T-helper 17 cell (primary cell): Measurements from ENCODE around the gene LRP10. TPM values are rescaled to one million over a fixed set of nuclear protein-coding genes. Genes with fewer than 3 reads are reported as not detected.

Source experiments
- ATAC-seq: fragments of 150-1000 bp; cut with Tn5 transposase; 2 replicates; pipeline ENCODE4 v1.10.0; 2021; ENCODE audit warnings: mild to moderate bottlenecking, moderate library complexity
- DNase-seq, 3 donors: peaks; one replicate each; pipeline versions ENCODE4 v3.0.0 to v3.0.0-alpha.2; 2020 to 2021
- H3K9me3 ChIP-seq: one replicate; pipeline ENCODE4 v1.7.0; 2013; ENCODE audit warnings: low read length, mild to moderate bottlenecking; ENCODE audit not compliant: control insufficient read depth, poor library complexity, severe bottlenecking
- H3K27ac Mint-ChIP-seq: one replicate; pipeline ENCODE4 v1.8.0; 2022; ENCODE audit warnings: mild to moderate bottlenecking, moderate library complexity, mixed read lengths
- H3K27me3 Mint-ChIP-seq: one replicate; pipeline ENCODE4 v1.8.0; 2022; ENCODE audit warnings: mixed read lengths
- H3K36me3 Mint-ChIP-seq: one replicate; pipeline ENCODE4 v1.8.0; 2022; ENCODE audit warnings: low read depth, mixed read lengths
- H3K4me1 Mint-ChIP-seq: one replicate; pipeline ENCODE4 v1.8.0; 2022; ENCODE audit warnings: mild to moderate bottlenecking, mixed read lengths
- H3K4me3 Mint-ChIP-seq: one replicate; pipeline ENCODE4 v1.8.0; 2022; ENCODE audit warnings: mild to moderate bottlenecking, moderate library complexity, mixed read lengths
- total RNA-seq, 4 donors: library from RNA in 2 of 4; stranded (reverse) in 2 of 4; gene quantifications; one replicate each; pipeline ENCODE4 v1.2.3 and lab custom pipeline; 2022 to 2026

LRP10 gene
- total RNA-seq, 2 donors from 2014 or later: 76.9 to 84.5 TPM

- ATAC-seq: no peak
- Mint-ChIP-seq H3K27ac (peak overlapping the region; percentile 100), H3K27me3 (no peaks in the 10 kb centered on the region), H3K4me3 (no peak overlapping the region), H3K36me3 (no peaks in the 10 kb centered on the region), H3K4me1 (peaks cover 27% of the 10 kb centered on the region)
- DNase-seq: no peak
- H3K9me3 ChIP-seq: no peaks in the 10 kb centered on the region
Observed at GRCh38 chr14:22915886-22916521, 44.5 kb downstream of the LRP10 start.

GRCh38 chr14:22918804-22919600 lies 47.5 kb downstream of the LRP10 start, which contains the start of gene RBM23:
Gene RBM23 (minus strand): TSS chr14:22919149.
- H3K4me1 Mint-ChIP-seq: peaks cover 29% of the 10 kb centered on the region
- H3K9me3 ChIP-seq: no peaks in the 10 kb centered on the region
- H3K27ac Mint-ChIP-seq: peak within 1 kb of the TSS; percentile 100
- H3K36me3 Mint-ChIP-seq: peaks cover 8% of the 10 kb centered on the region
- no peaks in the 10 kb centered on the region for H3K27me3 Mint-ChIP-seq
- peak within 1 kb of the TSS; percentile 94 for H3K4me3 Mint-ChIP-seq
- ATAC-seq: peak; percentile 90
- DNase-seq: peak; percentile 98 to 99 (median 98)

DNA sequence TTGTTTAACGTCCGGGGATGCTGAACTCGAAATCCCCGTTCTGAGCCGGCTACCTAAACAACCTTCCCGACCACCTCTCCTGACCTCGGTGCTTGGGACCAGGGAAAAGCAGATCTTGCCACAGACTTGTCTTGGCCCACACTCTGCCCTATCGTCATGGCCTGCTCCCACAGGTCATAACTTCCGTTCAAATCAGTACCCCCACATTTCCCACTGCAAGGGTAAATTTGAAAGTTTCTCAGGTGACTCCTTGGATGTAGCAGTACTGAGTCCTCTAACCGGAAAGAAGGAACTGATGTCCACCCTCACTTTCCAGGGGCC lies 48.0 kb downstream of the LRP10 start:
- no peak for DNase-seq

DNA sequence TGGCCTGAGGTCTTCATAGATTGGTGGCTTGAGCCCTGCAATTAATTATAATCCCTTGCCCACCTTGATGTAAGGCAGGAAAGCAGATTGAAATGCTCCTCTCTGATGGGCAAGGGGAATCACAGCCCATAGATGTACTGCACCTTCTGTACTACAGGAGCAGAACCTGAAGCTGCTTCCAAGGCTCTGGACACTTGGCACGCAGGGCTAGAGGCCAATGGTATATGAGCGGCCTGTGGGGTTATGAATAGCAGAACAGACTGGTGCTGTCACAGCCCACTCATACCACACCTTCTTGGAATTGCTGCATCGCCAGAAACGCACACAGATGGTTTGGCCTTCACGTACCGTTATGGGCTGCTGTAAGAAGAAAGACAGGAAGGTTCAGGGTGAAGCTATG lies 49.2 kb downstream of the LRP10 start:
- peaks cover 8% of the 10 kb centered on the region for H3K36me3 Mint-ChIP-seq
- no peaks in the 10 kb centered on the region for H3K27me3 Mint-ChIP-seq
- H3K4me3 Mint-ChIP-seq: no peak overlapping the region
- ATAC-seq: no peak
- peaks cover 27% of the 10 kb centered on the region for H3K4me1 Mint-ChIP-seq
- no peaks in the 10 kb centered on the region for H3K9me3 ChIP-seq
- DNase-seq: no peak
- peak overlapping the region; percentile 100 for H3K27ac Mint-ChIP-seq

More for the DNA sequence above, 48.0 kb downstream of the LRP10 start:
- no peaks in the 10 kb centered on the region for H3K9me3 ChIP-seq
- Mint-ChIP-seq H3K36me3 (peaks cover 8% of the 10 kb centered on the region), H3K4me3 (peak overlapping the region; percentile 94), H3K27me3 (no peaks in the 10 kb centered on the region), H3K4me1 (peaks cover 29% of the 10 kb centered on the region), H3K27ac (peak overlapping the region; percentile 100)
- ATAC-seq: no peak

GRCh38 chr14:22922294-22922693 lies 50.8 kb downstream of the LRP10 start:
- Mint-ChIP-seq H3K36me3 (peaks cover 12% of the 10 kb centered on the region), H3K4me3 (no peak overlapping the region), H3K27ac (no peak overlapping the region), H3K27me3 (no peaks in the 10 kb centered on the region), H3K4me1 (peaks cover 23% of the 10 kb centered on the region)
- no peak for ATAC-seq
- no peak for DNase-seq
- H3K9me3 ChIP-seq: no peaks in the 10 kb centered on the region

- Mint-ChIP-seq H3K4me3 (no peak overlapping the region), H3K36me3 (peaks cover 12% of the 10 kb centered on the region), H3K27ac (no peak overlapping the region), H3K27me3 (no peaks in the 10 kb centered on the region), H3K4me1 (peaks cover 21% of the 10 kb centered on the region)
- ATAC-seq (no peak), DNase-seq (no peak)
- H3K9me3 ChIP-seq: no peaks in the 10 kb centered on the region
Observed at GRCh38 chr14:22923746-22924145, 52.2 kb downstream of the LRP10 start.

- no peaks in the 10 kb centered on the region for H3K27me3 Mint-ChIP-seq
- no peak for DNase-seq
- H3K36me3 Mint-ChIP-seq: peaks cover 12% of the 10 kb centered on the region
- peaks cover 15% of the 10 kb centered on the region for H3K4me1 Mint-ChIP-seq
- no peaks in the 10 kb centered on the region for H3K9me3 ChIP-seq
- no peak for ATAC-seq
- H3K27ac Mint-ChIP-seq: no peak overlapping the region
- H3K4me3 Mint-ChIP-seq: no peak overlapping the region
Observed at GRCh38 chr14:22925513-22925912, 54.0 kb downstream of the LRP10 start.

- H3K36me3 Mint-ChIP-seq: peaks cover 9% of the 10 kb centered on the region
- no peak overlapping the region for H3K27ac Mint-ChIP-seq
- no peak for DNase-seq
- peaks cover 12% of the 10 kb centered on the region for H3K4me1 Mint-ChIP-seq
- H3K27me3 Mint-ChIP-seq: no peaks in the 10 kb centered on the region
- H3K4me3 Mint-ChIP-seq: no peak overlapping the region
- no peak for ATAC-seq
- no peaks in the 10 kb centered on the region for H3K9me3 ChIP-seq
Observed at GRCh38 chr14:22926316-22926715, 54.8 kb downstream of the LRP10 start.

DNA sequence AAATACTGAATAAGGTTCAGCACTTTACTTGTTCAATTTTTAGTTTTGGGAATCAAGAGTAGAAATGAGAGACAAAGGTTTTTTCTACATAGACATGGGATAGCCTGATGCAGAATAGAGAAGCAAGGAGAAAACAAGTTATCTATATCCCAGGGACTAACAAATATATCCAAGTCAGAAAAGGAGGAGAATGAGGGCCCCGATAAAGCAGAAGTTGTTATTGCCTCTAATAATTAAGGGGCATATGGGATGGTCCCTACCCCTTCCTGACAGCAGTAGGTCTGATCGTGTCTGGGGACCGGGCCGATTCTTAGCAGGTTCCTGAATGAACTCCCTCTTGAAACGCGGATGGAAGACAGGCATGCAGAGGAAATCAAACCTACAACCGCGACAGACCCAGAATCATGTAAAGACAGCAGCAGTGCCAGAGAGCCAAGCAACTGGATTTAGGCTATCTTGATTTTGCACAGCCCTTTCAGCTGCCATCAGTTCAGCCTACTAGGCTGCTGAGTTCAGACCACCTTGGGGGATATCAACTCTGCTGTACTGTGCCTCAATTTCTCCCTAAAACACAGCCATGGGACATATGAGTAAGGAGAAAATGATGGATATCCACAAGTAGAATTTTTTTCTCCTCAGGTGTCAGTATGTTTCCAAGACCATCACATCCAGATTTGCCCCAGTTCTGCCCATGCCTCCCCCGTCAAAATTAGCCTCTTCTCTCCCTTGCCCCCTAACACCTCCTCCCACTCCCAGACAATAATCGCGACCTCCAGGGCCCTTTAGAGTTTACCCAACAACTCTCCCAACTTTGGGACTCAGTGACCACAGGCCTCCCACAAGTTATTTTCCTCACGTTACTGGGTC lies 56.9 kb downstream of the LRP10 start:
- Mint-ChIP-seq H3K36me3 (peaks cover 3% of the 10 kb centered on the region), H3K4me3 (no peak overlapping the region), H3K27ac (no peak overlapping the region), H3K27me3 (no peaks in the 10 kb centered on the region), H3K4me1 (peaks cover 11% of the 10 kb centered on the region)
- no peak for DNase-seq
- no peaks in the 10 kb centered on the region for H3K9me3 ChIP-seq
- no peak for ATAC-seq

GRCh38 chr14:22929104-22929960 lies 57.8 kb downstream of the LRP10 start, which contains the start of gene PRMT5:
Gene PRMT5 (minus strand): TSS chr14:22929376. CDS start chr14:22929361, 15 bp downstream.
- H3K4me1 Mint-ChIP-seq: peaks cover 11% of the 10 kb centered on the region
- ATAC-seq (peak; percentile 97), DNase-seq (peak; percentile 91 to 95 (median 92))
- H3K27ac Mint-ChIP-seq: no peak within 1 kb of the TSS
- H3K27me3 Mint-ChIP-seq: no peaks in the 10 kb centered on the region
- H3K9me3 ChIP-seq: no peaks in the 10 kb centered on the region
- H3K4me3 Mint-ChIP-seq: no peak within 1 kb of the TSS
- H3K36me3 Mint-ChIP-seq: peaks cover 3% of the 10 kb centered on the region

DNA sequence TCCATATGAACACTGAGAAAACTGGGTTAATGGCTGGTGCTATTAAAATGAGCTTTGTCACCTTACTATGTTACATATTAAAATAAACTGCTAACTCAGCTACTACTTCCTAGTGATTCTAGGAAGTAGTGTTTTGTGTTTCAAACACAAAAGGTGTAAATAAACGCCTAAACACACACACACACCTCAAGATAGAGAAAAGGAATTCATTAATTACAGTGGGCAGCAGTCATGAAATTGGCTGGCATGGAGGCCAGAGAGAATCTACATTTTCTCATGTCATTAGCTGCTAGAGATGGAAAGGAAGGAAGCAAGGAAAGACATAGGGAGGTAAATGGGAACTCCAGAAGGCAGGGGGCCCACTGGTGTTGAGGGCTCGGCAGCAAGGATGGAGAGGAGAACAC lies 58.4 kb downstream of the LRP10 start:
- peaks cover 11% of the 10 kb centered on the region for H3K4me1 Mint-ChIP-seq
- peak; percentile 24 for ATAC-seq
- no peaks in the 10 kb centered on the region for H3K9me3 ChIP-seq
- H3K36me3 Mint-ChIP-seq: peaks cover 3% of the 10 kb centered on the region
- no peak overlapping the region for H3K4me3 Mint-ChIP-seq
- no peak for DNase-seq
- H3K27me3 Mint-ChIP-seq: no peaks in the 10 kb centered on the region
- H3K27ac Mint-ChIP-seq: no peak overlapping the region
